ENCODE measurements around the gene TPK1. TPM values are rescaled to one million over a fixed set of nuclear protein-coding genes. Genes with fewer than 3 reads are reported as not detected.
"Not testable (repeated sequence)": the region's sequence is repeated elsewhere in the genome, so short reads cannot be mapped to it uniquely, and the experiment has no call there.

The TPK1 gene
- total RNA-seq, 1 donor from 2014 or later, result 13.7 TPM

GRCh38 chr7:144824360-144824759, 11.5 kb downstream of the TPK1 start:
- peak in 1 of 2 donors; percentile 88 for DNase-seq (ENCODE audit: low read depth in 2 of 2)

GRCh38 chr7:144822223-144822622, 13.6 kb downstream of the TPK1 start:
- DNase-seq (ENCODE audit: low read depth in 2 of 2), result no peak

- no peak for DNase-seq (ENCODE audit: low read depth in 2 of 2)
Measured at GRCh38 chr7:144821067-144821466, 14.8 kb downstream of the TPK1 start.

GRCh38 chr7:144820552-144820951, 15.3 kb downstream of the TPK1 start:
- no peak for DNase-seq (ENCODE audit: low read depth in 2 of 2)

GRCh38 chr7:144819566-144819965, 16.3 kb downstream of the TPK1 start:
- no peak for DNase-seq (ENCODE audit: low read depth in 2 of 2)

- peak in 1 of 2 donors; percentile 78 for DNase-seq (ENCODE audit: low read depth in 2 of 2)
Measured at GRCh38 chr7:144818511-144818910, 17.3 kb downstream of the TPK1 start.

GRCh38 chr7:144817001-144817400, 18.9 kb downstream of the TPK1 start:
- no peak for DNase-seq (ENCODE audit: low read depth in 2 of 2)

GRCh38 chr7:144814299-144814698, 21.6 kb downstream of the TPK1 start:
- DNase-seq (ENCODE audit: low read depth in 2 of 2), result peak in 1 of 2 donors; percentile 62

GRCh38 chr7:144812379-144813283, 23.2 kb downstream of the TPK1 start:
- DNase-seq (ENCODE audit: low read depth in 2 of 2), result peak; percentile 38 to 47

GRCh38 chr7:144805627-144806239, 30.1 kb downstream of the TPK1 start:
- no peak for DNase-seq (ENCODE audit: low read depth in 2 of 2)

GRCh38 chr7:144800678-144801436, 35.0 kb downstream of the TPK1 start:
- not testable (repeated sequence) for DNase-seq (ENCODE audit: low read depth in 2 of 2)

- no peak for DNase-seq (ENCODE audit: low read depth in 2 of 2)
Measured at GRCh38 chr7:144796919-144797318, 38.9 kb downstream of the TPK1 start.

- no peak for DNase-seq (ENCODE audit: low read depth in 2 of 2)
Measured at GRCh38 chr7:144792050-144792449, 43.8 kb downstream of the TPK1 start.

- no peak for DNase-seq (ENCODE audit: low read depth in 2 of 2)
Measured at GRCh38 chr7:144791488-144791887, 44.4 kb downstream of the TPK1 start.

GRCh38 chr7:144787127-144787526, 48.7 kb downstream of the TPK1 start:
- peak in 1 of 2 donors; percentile 65 for DNase-seq (ENCODE audit: low read depth in 2 of 2)

- no peak for DNase-seq (ENCODE audit: low read depth in 2 of 2)
Measured at GRCh38 chr7:144786522-144786921, 49.3 kb downstream of the TPK1 start.

GRCh38 chr7:144786079-144786478, 49.8 kb downstream of the TPK1 start:
- no peak for DNase-seq (ENCODE audit: low read depth in 2 of 2)

- DNase-seq (ENCODE audit: low read depth in 2 of 2), result no peak
Measured at GRCh38 chr7:144785521-144785920, 50.3 kb downstream of the TPK1 start.

GRCh38 chr7:144784943-144785342, 50.9 kb downstream of the TPK1 start:
- peak in 1 of 2 donors; percentile 29 for DNase-seq (ENCODE audit: low read depth in 2 of 2)

GRCh38 chr7:144784441-144784840, 51.4 kb downstream of the TPK1 start:
- no peak for DNase-seq (ENCODE audit: low read depth in 2 of 2)

GRCh38 chr7:144782883-144783282, 53.0 kb downstream of the TPK1 start:
- no peak for DNase-seq (ENCODE audit: low read depth in 2 of 2)

GRCh38 chr7:144780071-144780608, 55.7 kb downstream of the TPK1 start:
- DNase-seq (ENCODE audit: low read depth in 2 of 2), result no peak

All from lung microvascular endothelial cell (primary cell).